ENCODE measurements around the gene TUBA3C. TPM values are rescaled to one million over a fixed set of nuclear protein-coding genes. Genes with fewer than 3 reads are reported as not detected.

The TUBA3C gene
- total and polyA plus RNA-seq, 7 experiments from 2014 or later: not detected

DNA sequence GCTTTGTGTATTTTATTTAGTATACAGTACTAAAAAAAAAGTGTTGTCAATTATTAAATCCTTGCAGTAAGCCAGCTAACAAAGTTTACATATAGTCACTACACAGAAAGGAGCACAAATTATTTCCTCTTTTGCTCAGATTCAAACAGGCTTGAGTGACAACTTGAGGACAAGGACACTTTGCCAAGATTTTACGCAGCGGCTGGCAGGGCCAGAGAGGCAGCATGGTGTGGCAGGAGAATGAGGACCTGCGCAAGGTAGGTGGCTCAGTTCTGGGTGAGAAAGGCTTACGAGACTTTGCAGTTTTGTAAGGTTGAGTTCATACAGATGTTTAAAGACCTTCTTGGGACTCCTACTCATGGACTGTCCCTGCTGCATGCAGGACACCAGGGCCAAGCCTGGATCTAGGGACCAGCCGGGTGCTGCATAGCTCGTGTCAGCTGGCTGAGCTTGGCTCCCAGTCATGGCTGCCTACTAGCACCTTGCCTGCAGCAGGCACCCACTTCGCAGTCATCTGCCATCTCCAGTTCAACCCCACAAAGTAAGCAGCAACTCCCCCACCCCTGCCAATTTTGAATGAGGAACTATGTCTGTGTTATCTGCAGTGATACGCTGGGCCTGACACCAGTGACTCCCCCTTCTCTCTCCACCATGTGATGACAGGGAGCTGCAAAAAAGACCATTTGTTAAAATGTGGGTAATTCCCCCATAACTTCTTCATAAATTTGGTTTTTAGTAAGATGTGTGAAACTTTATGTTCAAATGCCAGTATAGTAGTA, 3.7 kb upstream of the TUBA3C start:
- no peak for ATAC-seq
- Mint-ChIP-seq H3K36me3 (no peaks in the 10 kb centered on the region), H3K4me1 (no peaks in the 10 kb centered on the region), H3K9me3 (peaks cover 0 to 8% (median 3%) of the 10 kb centered on the region in 11 donors), H3K27ac (no peak overlapping the region), H3K27me3 (peaks cover 0 to 22% (median 4%) of the 10 kb centered on the region in 5 donors), H3K4me3 (no peak overlapping the region)
- Histone ChIP-seq H3K4me1 (ENCODE audit: control insufficient read depth in 2 of 2, insufficient read depth in 2 of 2, low read length in 2 of 2) (no peaks in the 10 kb centered on the region), H3K4me3 (ENCODE audit: low read length) (no peak overlapping the region), H3K27ac (ENCODE audit: low read depth, low read length) (no peak overlapping the region), H3K36me3 (ENCODE audit: control insufficient read depth in 2 of 3, insufficient read depth in 3 of 3, low read length in 3 of 3) (no peaks in the 10 kb centered on the region), H3K9me3 (ENCODE audit: control insufficient read depth in 2 of 3, low read length in 3 of 3) (no peaks in the 10 kb centered on the region), H3K27me3 (ENCODE audit: control insufficient read depth in 2 of 2, insufficient read depth in 2 of 2, low read length in 2 of 2) (no peaks in the 10 kb centered on the region)
- DNase-seq: no peak
- intact Hi-C loops (cut with micrococcal nuclease): no loop called here
- POLR2A ChIA-PET: no interaction called here
- CTCF ChIA-PET: no interaction called here

DNA sequence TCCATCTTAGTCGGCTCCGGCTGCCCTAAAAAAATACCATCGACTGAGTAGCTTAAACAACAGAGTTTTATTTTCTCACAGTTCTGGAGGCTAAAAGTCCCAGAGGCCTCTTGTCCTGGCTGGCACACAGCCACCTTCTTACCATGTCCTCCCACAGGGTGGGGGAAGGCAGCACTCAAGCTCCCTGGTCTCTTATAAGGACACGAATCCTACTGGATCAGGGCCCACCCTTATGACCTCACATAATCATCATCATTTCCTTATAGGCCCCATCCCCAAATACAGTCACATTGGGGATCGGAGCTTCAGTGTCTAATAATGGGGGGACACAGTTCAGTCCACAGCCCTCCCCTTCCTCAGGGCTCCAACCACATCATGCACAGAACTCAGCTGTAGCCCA, 2.6 kb upstream of the TUBA3C start:
- H3K27ac ChIP-seq (ENCODE audit: low read depth, low read length): no peak overlapping the region
- no peaks in the 10 kb centered on the region for H3K9me3 ChIP-seq (ENCODE audit: control insufficient read depth in 2 of 3, low read length in 3 of 3)
- H3K4me1 ChIP-seq (ENCODE audit: control insufficient read depth in 2 of 2, insufficient read depth in 2 of 2, low read length in 2 of 2): no peaks in the 10 kb centered on the region
- H3K4me3 Mint-ChIP-seq: no peak overlapping the region
- H3K4me1 Mint-ChIP-seq: no peaks in the 10 kb centered on the region
- H3K27me3 Mint-ChIP-seq: peaks cover 0 to 17% (median 4%) of the 10 kb centered on the region in 5 donors
- no peak overlapping the region for H3K27ac Mint-ChIP-seq
- H3K36me3 Mint-ChIP-seq: no peaks in the 10 kb centered on the region
- no peak for DNase-seq
- no peak for ATAC-seq
- intact Hi-C loops (cut with micrococcal nuclease): no loop called here
- H3K9me3 Mint-ChIP-seq: peaks cover 0 to 8% (median 3%) of the 10 kb centered on the region in 11 donors
- H3K36me3 ChIP-seq (ENCODE audit: control insufficient read depth in 2 of 3, insufficient read depth in 3 of 3, low read length in 3 of 3): no peaks in the 10 kb centered on the region
- no peaks in the 10 kb centered on the region for H3K27me3 ChIP-seq (ENCODE audit: control insufficient read depth in 2 of 2, insufficient read depth in 2 of 2, low read length in 2 of 2)
- no peak overlapping the region for H3K4me3 ChIP-seq (ENCODE audit: low read length)
- ChIA-PET CTCF (no interaction called here), POLR2A (no interaction called here)

DNA sequence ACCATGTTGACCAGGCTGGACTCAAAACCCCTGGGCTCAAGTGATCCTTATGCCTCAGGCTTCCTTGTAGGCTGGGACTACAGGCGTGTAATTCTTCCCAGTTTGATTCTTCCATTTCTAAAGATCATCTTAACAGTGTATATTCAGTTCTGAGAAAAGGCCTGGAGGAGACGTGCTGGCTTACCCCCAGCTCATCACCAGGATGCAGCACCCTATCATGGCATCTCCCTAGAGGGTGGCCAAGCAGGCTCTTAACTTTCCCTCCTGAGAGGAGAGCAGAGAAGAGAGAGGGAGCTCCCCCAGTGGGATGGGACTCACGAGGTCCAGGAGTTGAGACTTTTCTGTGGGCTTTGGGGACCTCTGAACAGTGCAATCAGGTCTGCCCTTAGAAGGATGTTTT, 2.1 kb upstream of the TUBA3C start:
- CTCF ChIA-PET: no interaction called here

DNA sequence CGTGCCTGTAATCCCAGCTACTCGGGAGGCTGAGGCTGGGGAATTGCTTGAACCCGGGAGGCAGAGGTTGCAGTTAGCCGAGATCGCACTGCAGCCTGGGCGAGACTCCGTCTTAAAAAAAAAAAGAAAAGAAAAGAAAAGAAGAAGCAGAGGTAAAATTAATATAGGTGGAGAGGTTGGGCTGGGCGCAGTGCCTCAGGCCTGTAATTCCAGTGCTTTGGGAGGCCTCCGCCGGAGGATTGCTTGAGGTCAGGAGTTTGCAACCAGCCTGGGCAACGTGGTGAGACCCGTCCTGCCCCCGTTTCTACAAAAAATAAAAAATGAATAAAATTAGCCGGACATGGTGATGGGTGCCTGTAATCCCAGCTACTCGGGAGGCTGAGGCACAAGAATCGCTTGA, 912 bp upstream of the TUBA3C start:
- H3K4me1 ChIP-seq (ENCODE audit: control insufficient read depth in 2 of 2, insufficient read depth in 2 of 2, low read length in 2 of 2): no peaks in the 10 kb centered on the region
- DNase-seq (no peak), ATAC-seq (no peak)
- no peaks in the 10 kb centered on the region for H3K27me3 ChIP-seq (ENCODE audit: control insufficient read depth in 2 of 2, insufficient read depth in 2 of 2, low read length in 2 of 2)
- peaks cover 0 to 6% (median 4%) of the 10 kb centered on the region in 11 donors for H3K9me3 Mint-ChIP-seq
- no peak overlapping the region for H3K27ac ChIP-seq (ENCODE audit: low read depth, low read length)
- H3K27ac Mint-ChIP-seq: no peak overlapping the region
- POLR2A ChIA-PET: no interaction called here
- no peaks in the 10 kb centered on the region for H3K4me1 Mint-ChIP-seq
- H3K36me3 Mint-ChIP-seq: no peaks in the 10 kb centered on the region
- no peak overlapping the region for H3K4me3 ChIP-seq (ENCODE audit: low read length)
- CTCF ChIA-PET: no interaction called here
- H3K36me3 ChIP-seq (ENCODE audit: control insufficient read depth in 2 of 3, insufficient read depth in 3 of 3, low read length in 3 of 3): no peaks in the 10 kb centered on the region
- H3K9me3 ChIP-seq (ENCODE audit: control insufficient read depth in 2 of 3, low read length in 3 of 3): no peaks in the 10 kb centered on the region
- H3K27me3 Mint-ChIP-seq: peaks cover 0 to 17% (median 4%) of the 10 kb centered on the region in 5 donors
- intact Hi-C loops (cut with micrococcal nuclease): no loop called here
- no peak overlapping the region for H3K4me3 Mint-ChIP-seq

More for the DNA sequence above, 2.1 kb upstream of the TUBA3C start:
- POLR2A ChIA-PET: no interaction called here
- intact Hi-C loops (cut with micrococcal nuclease): no loop called here
- Mint-ChIP-seq H3K27ac (peak overlapping the region in 1 of 9 donors; percentile 25), H3K4me1 (no peaks in the 10 kb centered on the region), H3K9me3 (peaks cover 0 to 8% (median 3%) of the 10 kb centered on the region in 11 donors), H3K27me3 (peaks cover 0 to 17% (median 4%) of the 10 kb centered on the region in 5 donors), H3K4me3 (no peak overlapping the region), H3K36me3 (no peaks in the 10 kb centered on the region)
- no peak overlapping the region for H3K4me3 ChIP-seq (ENCODE audit: low read length)
- H3K36me3 ChIP-seq (ENCODE audit: control insufficient read depth in 2 of 3, insufficient read depth in 3 of 3, low read length in 3 of 3): no peaks in the 10 kb centered on the region
- no peaks in the 10 kb centered on the region for H3K9me3 ChIP-seq (ENCODE audit: control insufficient read depth in 2 of 3, low read length in 3 of 3)
- H3K27ac ChIP-seq (ENCODE audit: low read depth, low read length): no peak overlapping the region
- H3K4me1 ChIP-seq (ENCODE audit: control insufficient read depth in 2 of 2, insufficient read depth in 2 of 2, low read length in 2 of 2): no peaks in the 10 kb centered on the region
- no peak for DNase-seq
- no peak for ATAC-seq
- H3K27me3 ChIP-seq (ENCODE audit: control insufficient read depth in 2 of 2, insufficient read depth in 2 of 2, low read length in 2 of 2): no peaks in the 10 kb centered on the region

DNA sequence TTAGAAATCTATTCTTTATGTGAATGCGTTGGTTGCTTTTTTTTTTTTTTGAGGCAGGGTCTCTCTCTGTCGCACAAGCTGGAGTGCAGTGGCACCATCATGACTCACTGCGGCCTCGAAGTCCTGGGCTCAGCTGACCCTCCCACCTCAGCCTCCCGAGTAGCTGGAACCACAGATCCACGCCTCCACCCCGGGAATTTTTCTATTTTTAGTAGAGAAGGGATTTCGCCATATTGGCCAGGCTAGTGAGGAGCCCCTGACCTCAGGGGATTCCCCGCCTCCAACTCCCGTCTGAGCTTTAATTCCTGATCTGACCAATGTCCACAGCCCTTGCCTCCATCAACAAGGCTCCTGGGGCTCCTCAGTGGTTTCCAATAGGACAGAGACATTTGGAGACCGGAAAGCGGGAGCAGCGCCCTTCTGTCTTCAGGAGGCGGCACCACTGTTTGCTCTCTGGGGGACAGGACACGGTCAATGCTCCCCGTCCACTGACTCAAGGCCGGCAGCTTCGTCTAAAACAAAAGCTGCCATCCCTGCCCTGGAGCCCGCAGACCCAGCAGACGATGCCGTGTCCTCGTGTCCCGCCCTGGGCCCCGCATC, 503 bp downstream of the TUBA3C start:
- no peak overlapping the region for H3K4me3 Mint-ChIP-seq
- intact Hi-C loops (cut with micrococcal nuclease): no loop called here
- H3K4me3 ChIP-seq (ENCODE audit: low read length): no peak overlapping the region
- H3K27ac Mint-ChIP-seq: no peak overlapping the region
- ChIA-PET CTCF (no interaction called here), POLR2A (no interaction called here)
- peaks cover 0 to 5% (median 0%) of the 10 kb centered on the region in 5 donors for H3K27me3 Mint-ChIP-seq
- no peaks in the 10 kb centered on the region for H3K4me1 ChIP-seq (ENCODE audit: control insufficient read depth in 2 of 2, insufficient read depth in 2 of 2, low read length in 2 of 2)
- H3K9me3 ChIP-seq (ENCODE audit: control insufficient read depth in 2 of 3, low read length in 3 of 3): no peaks in the 10 kb centered on the region
- no peaks in the 10 kb centered on the region for H3K27me3 ChIP-seq (ENCODE audit: control insufficient read depth in 2 of 2, insufficient read depth in 2 of 2, low read length in 2 of 2)
- ATAC-seq (no peak), DNase-seq (no peak)
- no peaks in the 10 kb centered on the region for H3K4me1 Mint-ChIP-seq
- no peaks in the 10 kb centered on the region for H3K36me3 Mint-ChIP-seq
- peaks cover 0 to 8% (median 3%) of the 10 kb centered on the region in 11 donors for H3K9me3 Mint-ChIP-seq
- no peak overlapping the region for H3K27ac ChIP-seq (ENCODE audit: low read depth, low read length)
- no peaks in the 10 kb centered on the region for H3K36me3 ChIP-seq (ENCODE audit: control insufficient read depth in 2 of 3, insufficient read depth in 3 of 3, low read length in 3 of 3)

DNA sequence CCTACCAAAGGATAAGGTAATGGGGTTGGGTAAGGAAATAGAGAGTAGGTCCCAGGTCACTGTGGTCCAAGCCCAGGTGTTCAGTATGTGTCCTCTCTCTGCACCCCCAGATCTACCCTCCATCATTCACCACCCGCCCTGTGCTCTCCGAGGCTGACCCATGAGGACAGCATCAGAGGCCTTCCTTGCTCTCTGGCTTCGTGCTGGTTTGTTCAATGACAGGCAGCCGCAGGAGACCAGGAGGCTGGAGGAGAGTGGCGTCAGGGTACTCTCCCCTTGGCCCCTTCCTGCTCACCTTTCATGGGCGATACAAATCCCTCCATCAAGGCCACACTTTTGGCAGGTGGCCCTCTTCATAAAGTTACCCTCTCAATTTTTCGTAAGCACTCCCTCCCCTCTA, 1.7 kb downstream of the TUBA3C start:
- Mint-ChIP-seq H3K4me3 (no peak overlapping the region), H3K9me3 (peaks cover 0 to 10% (median 4%) of the 10 kb centered on the region in 11 donors), H3K27ac (no peak overlapping the region), H3K36me3 (no peaks in the 10 kb centered on the region), H3K4me1 (no peaks in the 10 kb centered on the region), H3K27me3 (peaks cover 0 to 4% (median 0%) of the 10 kb centered on the region in 5 donors)
- no peak for ATAC-seq
- H3K4me3 ChIP-seq (ENCODE audit: low read length): no peak overlapping the region
- H3K9me3 ChIP-seq (ENCODE audit: control insufficient read depth in 2 of 3, low read length in 3 of 3): no peaks in the 10 kb centered on the region
- no peaks in the 10 kb centered on the region for H3K27me3 ChIP-seq (ENCODE audit: control insufficient read depth in 2 of 2, insufficient read depth in 2 of 2, low read length in 2 of 2)
- intact Hi-C loops (cut with micrococcal nuclease): no loop called here
- CTCF ChIA-PET: no interaction called here
- POLR2A ChIA-PET: no interaction called here
- no peaks in the 10 kb centered on the region for H3K4me1 ChIP-seq (ENCODE audit: control insufficient read depth in 2 of 2, insufficient read depth in 2 of 2, low read length in 2 of 2)
- no peak for DNase-seq
- H3K27ac ChIP-seq (ENCODE audit: low read depth, low read length): no peak overlapping the region
- H3K36me3 ChIP-seq (ENCODE audit: control insufficient read depth in 2 of 3, insufficient read depth in 3 of 3, low read length in 3 of 3): no peaks in the 10 kb centered on the region

All from naive thymus-derived CD4-positive, alpha-beta T cell (primary cell).